NCI-H82 (cell line): ENCODE data around the gene ATP11A.

ENCODE experiments used
- DNase-seq: peaks from one replicate; lab custom pipeline; 2025; lab: John Stamatoyannopoulos, UW

Gene ATP11A

GRCh38 chr13:112819111-112819510, 129.3 kb downstream of the ATP11A start:
- no peak for DNase-seq

- DNase-seq, result no peak
These were observed 130.0 kb downstream of the ATP11A start for GRCh38 chr13:112819816-112820215.

DNA sequence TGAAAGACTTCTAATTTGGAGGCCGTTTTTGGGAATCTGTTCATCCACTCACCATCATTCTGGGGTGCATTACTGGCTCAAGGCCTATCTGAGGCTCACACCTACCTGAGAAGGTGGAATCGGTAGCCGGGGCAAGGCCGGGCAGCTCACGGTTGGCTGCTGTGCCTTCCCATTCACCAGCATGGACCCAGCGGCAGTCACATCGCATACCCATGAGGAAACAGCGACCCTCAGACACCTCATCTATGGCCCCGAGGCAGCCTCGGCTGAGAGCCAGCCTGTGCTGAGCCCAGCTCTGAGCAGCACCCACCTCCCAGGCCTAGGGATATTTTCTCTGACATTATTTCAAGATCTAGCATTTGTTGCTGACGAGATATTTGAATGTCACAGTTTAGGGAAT, 130.5 kb downstream of the ATP11A start:
- DNase-seq, result no peak

- no peak for DNase-seq
These were observed 131.7 kb downstream of the ATP11A start for GRCh38 chr13:112821340-112822055.

DNA sequence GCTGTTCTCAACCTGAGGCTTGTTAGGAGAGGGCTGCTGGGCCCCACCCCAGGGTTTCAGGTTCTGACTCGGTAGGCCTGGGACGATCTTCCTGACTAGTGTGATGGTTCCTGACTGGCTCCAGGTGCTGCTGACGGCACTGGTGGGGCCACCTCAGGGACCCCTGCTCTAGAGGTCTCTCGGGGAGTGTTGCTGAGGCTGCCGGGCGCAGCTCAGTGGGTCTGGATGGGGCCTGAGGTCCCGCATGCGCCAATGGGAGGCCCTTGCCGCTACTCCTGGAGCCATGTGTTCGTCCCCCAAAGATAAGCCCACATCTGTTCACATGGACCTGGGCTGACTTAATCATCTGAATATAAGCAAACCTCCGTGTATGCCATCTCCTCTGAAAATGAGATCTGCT, 133.0 kb downstream of the ATP11A start:
- no peak for DNase-seq

DNA sequence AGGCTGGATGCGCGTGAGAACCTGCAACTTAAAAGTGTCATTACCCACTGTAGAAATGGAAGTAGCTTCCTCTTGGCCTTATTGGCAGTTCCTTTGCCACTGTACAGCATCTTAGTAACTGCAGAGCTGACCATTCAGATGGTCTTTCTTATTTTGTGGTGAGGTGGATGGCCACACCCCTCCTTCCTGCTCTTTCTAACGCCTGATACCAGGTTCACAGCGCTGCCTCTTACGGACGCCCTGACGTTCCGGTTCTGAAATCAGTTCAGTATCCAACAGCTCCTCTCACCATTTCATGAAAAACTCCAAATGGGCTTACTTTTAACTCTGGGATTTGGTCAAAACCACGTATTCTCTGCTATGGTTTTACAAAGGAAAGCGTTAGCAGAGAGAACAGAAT, 134.6 kb downstream of the ATP11A start:
- DNase-seq, result no peak

- no peak for DNase-seq
These were observed 135.2 kb downstream of the ATP11A start for GRCh38 chr13:112825071-112825470.

GRCh38 chr13:112825875-112826274, 136.0 kb downstream of the ATP11A start:
- no peak for DNase-seq

DNA sequence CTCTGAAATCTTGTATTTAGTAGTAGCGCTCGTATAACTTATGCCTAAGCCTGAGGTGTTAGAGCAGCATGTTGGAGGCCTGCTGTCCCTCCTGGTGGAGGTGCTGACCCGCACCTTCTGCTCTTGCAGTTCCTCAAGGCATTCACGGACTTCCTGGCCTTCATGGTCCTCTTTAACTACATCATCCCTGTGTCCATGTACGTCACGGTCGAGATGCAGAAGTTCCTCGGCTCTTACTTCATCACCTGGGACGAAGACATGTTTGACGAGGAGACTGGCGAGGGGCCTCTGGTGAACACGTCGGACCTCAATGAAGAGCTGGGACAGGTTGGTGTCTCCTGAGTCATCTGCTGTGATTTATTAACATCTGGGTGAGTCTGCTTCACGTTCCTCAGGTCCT, 136.7 kb downstream of the ATP11A start:
- no peak for DNase-seq

DNA sequence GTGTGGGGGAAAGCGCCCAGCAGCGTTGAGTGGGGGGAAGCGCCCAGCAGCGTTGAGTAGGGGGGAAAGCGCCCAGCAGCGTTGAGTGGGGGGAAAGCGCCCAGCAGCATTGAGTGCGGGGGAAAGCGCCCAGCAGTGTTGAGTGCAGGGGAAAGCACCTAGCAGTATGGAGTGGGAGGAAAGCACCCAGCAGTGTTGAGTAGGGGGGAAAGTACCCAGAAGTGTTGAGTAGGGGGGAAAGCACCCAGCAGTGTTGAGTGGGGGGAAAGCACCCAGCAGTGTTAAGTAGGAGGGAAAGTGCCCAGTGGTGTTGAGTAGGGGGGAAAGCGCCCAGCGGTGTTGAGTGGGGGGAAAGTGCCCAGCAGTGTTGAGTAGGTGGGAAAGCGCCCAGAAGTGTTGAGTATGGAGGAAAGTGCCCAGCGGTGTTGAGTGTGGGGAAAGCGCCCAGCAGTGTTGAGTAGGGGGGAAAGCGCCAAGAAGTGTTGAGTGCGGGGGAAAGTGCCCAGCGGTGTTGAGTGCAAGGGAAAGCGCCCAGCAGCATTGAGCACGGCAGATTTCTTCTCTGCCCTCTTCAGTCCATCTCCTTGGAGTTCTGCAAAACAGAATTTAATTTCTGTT, 138.4 kb downstream of the ATP11A start:
- DNase-seq, result no peak

- DNase-seq, result no peak
These were observed 138.9 kb downstream of the ATP11A start for GRCh38 chr13:112828756-112829155.

DNA sequence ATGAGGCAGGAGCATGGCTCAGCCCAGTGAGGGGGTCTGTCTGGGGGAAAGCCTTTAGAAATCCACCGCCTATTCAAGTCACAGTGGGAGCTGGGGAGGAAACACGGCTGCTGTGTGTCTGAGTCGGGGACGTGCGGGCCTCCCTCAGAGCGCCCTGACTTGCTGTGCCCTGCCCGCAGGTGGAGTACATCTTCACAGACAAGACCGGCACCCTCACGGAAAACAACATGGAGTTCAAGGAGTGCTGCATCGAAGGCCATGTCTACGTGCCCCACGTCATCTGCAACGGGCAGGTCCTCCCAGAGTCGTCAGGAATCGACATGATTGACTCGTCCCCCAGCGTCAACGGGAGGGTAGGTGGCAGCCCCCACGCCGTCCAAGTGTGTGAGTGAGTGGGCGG, 141.4 kb downstream of the ATP11A start:
- DNase-seq, result no peak

DNA sequence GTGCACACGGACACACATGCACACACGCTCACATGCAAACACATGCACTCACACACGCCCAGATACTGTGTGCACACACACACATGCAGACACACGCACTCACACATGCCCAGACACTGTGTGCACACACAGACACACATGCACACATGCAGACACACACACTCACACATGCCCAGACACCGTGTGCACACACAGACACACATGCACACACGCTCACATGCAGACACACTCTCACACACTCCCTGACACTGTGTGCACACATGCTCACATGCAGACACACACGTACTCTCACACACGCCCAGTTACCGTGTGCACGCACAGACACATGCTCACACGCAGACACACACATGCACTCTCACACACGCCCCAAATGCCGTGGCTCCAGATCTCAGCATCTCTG, 142.0 kb downstream of the ATP11A start:
- DNase-seq, result no peak

DNA sequence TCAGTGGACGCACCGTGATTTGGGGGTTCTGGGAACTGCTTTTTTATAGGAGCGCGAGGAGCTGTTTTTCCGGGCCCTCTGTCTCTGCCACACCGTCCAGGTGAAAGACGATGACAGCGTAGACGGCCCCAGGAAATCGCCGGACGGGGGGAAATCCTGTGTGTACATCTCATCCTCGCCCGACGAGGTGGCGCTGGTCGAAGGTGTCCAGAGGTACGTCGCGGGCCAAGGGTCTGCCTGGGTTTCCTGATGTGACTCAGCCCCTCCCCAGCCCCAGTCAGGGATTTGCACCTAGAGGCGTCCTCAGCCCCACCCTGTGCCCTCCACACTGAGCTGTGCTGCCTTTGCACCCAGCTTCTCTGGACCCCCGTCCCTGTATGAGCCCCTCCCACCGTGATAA, 143.0 kb downstream of the ATP11A start:
- DNase-seq, result no peak

GRCh38 chr13:112833551-112834257, 143.9 kb downstream of the ATP11A start:
- DNase-seq, result no peak

GRCh38 chr13:112835344-112835743, 145.5 kb downstream of the ATP11A start:
- no peak for DNase-seq

- no peak for DNase-seq
These were observed 146.0 kb downstream of the ATP11A start for GRCh38 chr13:112835796-112836195.

DNA sequence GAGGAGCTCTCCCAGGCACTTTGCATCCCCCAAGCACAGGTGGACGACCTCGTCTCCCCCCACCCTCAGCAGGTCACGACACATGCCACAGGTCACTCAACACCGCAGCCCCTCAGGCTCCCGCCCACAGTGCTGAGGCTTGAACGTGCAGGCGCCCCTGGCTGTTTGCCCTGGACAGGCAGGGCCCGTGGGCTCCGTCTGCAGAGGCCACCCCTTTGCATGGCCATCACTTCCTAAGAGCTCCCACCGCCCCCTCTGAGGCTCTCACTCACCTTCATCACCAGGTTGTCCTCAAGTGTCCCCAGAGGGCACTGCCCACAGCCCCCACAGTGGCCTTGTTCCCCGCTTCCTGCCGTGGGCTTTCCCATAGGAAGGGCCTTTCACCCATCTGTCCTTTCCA, 147.1 kb downstream of the ATP11A start:
- DNase-seq, result no peak

GRCh38 chr13:112837371-112838037, 147.7 kb downstream of the ATP11A start:
- DNase-seq, result no peak

DNA sequence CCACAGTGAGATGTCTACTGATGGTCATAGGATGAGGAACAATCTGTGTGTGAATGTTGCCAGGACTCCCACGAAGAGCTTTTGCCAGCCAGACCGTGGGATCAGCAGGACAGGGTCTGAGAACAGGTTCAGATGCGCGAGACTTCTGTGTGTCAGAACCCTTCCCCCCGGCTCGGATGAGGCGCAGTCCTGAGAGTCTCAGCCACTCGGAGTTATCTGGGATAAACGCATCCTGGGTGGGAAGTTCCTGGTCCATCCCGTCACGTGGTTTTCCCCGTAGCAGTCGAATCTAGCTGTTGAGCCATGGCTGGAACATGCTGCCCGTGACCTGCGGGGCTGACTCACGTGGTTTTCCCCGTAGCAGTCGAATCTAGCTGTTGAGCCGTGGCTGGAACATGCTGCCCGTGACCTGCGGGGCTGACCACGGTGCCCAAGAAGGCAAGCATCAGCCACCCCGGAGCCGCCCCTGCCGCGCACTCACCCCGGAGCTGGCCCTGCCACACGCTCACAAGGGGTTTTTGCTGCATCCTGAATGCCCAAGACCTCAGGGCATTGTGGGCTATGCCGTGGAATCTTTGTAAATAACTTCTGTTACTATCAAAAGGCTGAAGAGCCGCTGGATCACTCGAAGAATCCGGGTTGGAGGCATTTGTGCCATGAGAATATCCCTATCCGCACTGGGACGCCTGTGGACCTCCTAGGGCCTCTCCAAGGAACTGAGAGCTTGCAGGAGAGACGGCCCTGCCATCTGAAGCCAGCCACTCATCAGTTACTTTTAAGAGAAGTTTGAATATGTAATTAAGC, 148.4 kb downstream of the ATP11A start:
- DNase-seq, result no peak

DNA sequence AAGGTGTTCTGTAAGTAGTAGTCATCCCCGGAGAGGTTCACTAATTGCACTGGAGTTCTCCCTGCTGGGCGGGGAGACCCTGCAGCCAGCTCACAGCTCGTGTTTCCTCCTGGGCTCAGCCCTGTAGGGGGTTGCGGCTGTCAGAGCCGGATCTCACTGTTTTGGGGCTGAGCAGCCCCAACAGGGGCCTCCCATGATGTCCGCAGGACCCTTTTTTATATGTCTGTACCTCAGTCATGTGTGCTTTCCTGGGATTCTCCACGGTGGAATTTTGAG, 148.9 kb downstream of the ATP11A start:
- no peak for DNase-seq
